Activated T-helper 1 cell treated with anti-CD3 and anti-CD28 coated beads, Interleukin-2, amount 50 U/mL, for 16 hours (primary cell): Measurements from ENCODE around the gene RELB.
"Not testable (repeated sequence)": the region's sequence is repeated elsewhere in the genome, so short reads cannot be mapped to it uniquely, and the experiment has no call there.

Experiments
- DNase-seq, 2 donors: peaks; one replicate each; pipeline ENCODE4 v3.0.0-alpha.2; 2020; ENCODE audit warnings: low read depth in 1 of 2, low spot score in 1 of 2

RELB gene

GRCh38 chr19:45001087-45001739, at the start of gene RELB:
Gene RELB (plus strand): TSS chr19:45001464. CDS start chr19:45001580, 116 bp downstream.
- peak; percentile 88 to 97 for DNase-seq

- no peak for DNase-seq
Measured at GRCh38 chr19:44954278-44954648, 47.0 kb upstream of the RELB start.

- DNase-seq = peak; percentile 94 to 96
Measured at GRCh38 chr19:44954649-44955504, 46.4 kb upstream of the RELB start, which contains the start of gene CLPTM1. Gene CLPTM1 (plus strand): TSS chr19:44955380. CDS start chr19:44955396, 16 bp downstream.

GRCh38 chr19:44955505-44956439, 45.5 kb upstream of the RELB start:
- DNase-seq = no peak

- no peak for DNase-seq
Measured at GRCh38 chr19:44957526-44957925, 43.7 kb upstream of the RELB start.

- no peak for DNase-seq
Measured at GRCh38 chr19:44958090-44958489, 43.2 kb upstream of the RELB start.

- DNase-seq = no peak
Measured at GRCh38 chr19:44959691-44960090, 41.6 kb upstream of the RELB start.

- DNase-seq = no peak
Measured at GRCh38 chr19:44960906-44961728, 40.1 kb upstream of the RELB start.

GRCh38 chr19:44961821-44962220, 39.4 kb upstream of the RELB start:
- DNase-seq = no peak

GRCh38 chr19:44968118-44968517, 33.1 kb upstream of the RELB start:
- no peak for DNase-seq

GRCh38 chr19:44968670-44969069, 32.6 kb upstream of the RELB start:
- DNase-seq = no peak

GRCh38 chr19:44969437-44969836, 31.8 kb upstream of the RELB start:
- DNase-seq = no peak

- not testable (repeated sequence) for DNase-seq
Measured at GRCh38 chr19:44971451-44971850, 29.8 kb upstream of the RELB start.

GRCh38 chr19:44972802-44973201, 28.5 kb upstream of the RELB start:
- DNase-seq = no peak

GRCh38 chr19:44973982-44974735, 27.1 kb upstream of the RELB start:
- DNase-seq = no peak

GRCh38 chr19:44974857-44975256, 26.4 kb upstream of the RELB start:
- DNase-seq = no peak

- no peak for DNase-seq
Measured at GRCh38 chr19:44975444-44975843, 25.8 kb upstream of the RELB start.

GRCh38 chr19:44984005-44984404, 17.3 kb upstream of the RELB start:
- no peak for DNase-seq

- DNase-seq = no peak
Measured at GRCh38 chr19:44985445-44985844, 15.8 kb upstream of the RELB start.

GRCh38 chr19:44986389-44986788, 14.9 kb upstream of the RELB start:
- DNase-seq = no peak
